ENCODE data around the gene IFI27L2.

IFI27L2 gene, protein sequence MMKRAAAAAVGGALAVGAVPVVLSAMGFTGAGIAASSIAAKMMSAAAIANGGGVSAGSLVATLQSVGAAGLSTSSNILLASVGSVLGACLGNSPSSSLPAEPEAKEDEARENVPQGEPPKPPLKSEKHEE

DNA sequence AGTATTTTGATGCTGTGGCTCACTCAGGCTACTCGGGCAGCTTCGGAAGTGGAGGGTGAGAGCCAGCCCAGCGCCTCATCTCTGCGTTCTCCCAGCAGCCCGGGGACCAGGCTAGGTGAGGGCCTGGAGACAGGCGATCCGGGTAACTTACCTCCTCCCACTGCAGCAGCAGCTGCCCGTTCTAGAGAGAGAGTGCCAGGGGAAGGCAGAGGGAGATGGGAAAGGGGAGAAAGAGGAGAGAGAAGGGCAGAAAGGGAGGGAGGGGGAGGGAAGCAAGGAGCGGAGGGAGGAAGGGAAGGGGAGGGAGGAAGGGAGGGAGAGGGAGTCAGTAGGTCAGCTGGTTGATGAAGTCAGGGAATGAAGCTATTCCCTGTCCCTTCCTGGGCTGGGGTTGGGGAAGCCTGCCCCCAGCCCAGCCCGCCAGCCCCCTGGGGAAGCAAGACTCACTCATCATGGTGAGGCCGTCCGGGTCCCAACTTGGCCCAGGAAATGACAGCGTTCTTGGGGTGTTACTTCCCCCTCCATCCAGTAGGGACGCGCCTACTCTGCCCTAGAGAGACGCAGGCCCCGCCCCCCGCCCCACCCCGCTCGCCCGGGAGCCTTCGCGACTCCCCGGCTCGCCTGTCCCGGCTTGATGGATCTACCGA, at the start of gene IFI27L2:
IFI27L2 (minus strand) TSS at position 494 of the 647 bp plus-strand sequence; CDS start at position 454, 40 bp downstream.
- peak; percentile 82 for DNase-seq (ENCODE audit: low read depth)
- TF ChIP-seq, protein P1, sequence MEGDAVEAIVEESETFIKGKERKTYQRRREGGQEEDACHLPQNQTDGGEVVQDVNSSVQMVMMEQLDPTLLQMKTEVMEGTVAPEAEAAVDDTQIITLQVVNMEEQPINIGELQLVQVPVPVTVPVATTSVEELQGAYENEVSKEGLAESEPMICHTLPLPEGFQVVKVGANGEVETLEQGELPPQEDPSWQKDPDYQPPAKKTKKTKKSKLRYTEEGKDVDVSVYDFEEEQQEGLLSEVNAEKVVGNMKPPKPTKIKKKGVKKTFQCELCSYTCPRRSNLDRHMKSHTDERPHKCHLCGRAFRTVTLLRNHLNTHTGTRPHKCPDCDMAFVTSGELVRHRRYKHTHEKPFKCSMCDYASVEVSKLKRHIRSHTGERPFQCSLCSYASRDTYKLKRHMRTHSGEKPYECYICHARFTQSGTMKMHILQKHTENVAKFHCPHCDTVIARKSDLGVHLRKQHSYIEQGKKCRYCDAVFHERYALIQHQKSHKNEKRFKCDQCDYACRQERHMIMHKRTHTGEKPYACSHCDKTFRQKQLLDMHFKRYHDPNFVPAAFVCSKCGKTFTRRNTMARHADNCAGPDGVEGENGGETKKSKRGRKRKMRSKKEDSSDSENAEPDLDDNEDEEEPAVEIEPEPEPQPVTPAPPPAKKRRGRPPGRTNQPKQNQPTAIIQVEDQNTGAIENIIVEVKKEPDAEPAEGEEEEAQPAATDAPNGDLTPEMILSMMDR (conservative IDR thresholded peaks at IDR 0.05; ENCODE audit: control insufficient read depth, insufficient read depth, low read depth, low read length) = peak; percentile 24
- peak within 1 kb of the TSS; percentile 63 for H3K4me3 ChIP-seq (ENCODE audit: control insufficient read depth, low read depth, low read length)

DNA sequence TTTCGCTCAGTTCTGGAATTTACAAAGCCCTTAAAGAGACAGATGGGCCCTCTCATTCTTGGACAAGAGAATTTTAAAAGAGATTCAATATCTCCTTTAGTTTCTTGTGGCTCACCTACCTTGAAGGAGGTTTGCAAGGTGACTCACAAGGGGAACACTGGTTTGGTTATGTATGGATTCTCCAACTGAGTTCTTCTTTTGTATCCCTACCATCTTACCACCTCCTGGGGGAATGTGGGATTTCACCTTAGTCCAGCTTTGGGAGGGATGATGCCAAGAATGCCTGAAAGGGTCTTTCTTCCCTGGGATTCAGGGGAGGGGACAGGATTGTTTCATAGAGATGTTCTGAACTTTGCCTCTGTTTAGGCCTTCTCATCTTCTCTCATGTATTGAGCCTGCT, 48.4 kb upstream of the IFI27L2 start:
- DNase-seq (ENCODE audit: low read depth) = no peak
- TF ChIP-seq, protein P1 (conservative IDR thresholded peaks at IDR 0.05; ENCODE audit: control insufficient read depth, insufficient read depth, low read depth, low read length) = no peak
- H3K4me3 ChIP-seq (ENCODE audit: control insufficient read depth, low read depth, low read length) = no peak overlapping the region

DNA sequence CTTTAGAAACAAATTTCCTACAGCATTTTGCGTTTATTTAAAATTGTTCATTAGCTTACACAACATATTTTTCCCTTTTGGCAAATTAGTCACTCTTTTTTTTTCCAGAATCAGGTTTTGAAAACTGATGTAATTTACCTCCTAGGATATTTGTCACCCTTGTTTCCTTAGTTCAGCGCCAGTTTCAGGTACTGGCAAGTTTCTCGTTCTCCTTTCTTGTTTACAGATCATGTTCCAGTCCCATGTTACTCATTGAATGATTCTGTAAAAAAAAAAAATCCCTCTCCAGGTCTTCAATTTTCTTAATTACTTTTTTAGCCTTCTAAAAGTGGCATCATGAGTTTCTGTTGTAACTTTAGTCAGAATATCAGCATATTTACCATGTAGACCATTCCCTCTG, 47.4 kb upstream of the IFI27L2 start:
- no peak for DNase-seq (ENCODE audit: low read depth)
- TF ChIP-seq, protein P1 (conservative IDR thresholded peaks at IDR 0.05; ENCODE audit: control insufficient read depth, insufficient read depth, low read depth, low read length) = no peak
- no peak overlapping the region for H3K4me3 ChIP-seq (ENCODE audit: control insufficient read depth, low read depth, low read length)

DNA sequence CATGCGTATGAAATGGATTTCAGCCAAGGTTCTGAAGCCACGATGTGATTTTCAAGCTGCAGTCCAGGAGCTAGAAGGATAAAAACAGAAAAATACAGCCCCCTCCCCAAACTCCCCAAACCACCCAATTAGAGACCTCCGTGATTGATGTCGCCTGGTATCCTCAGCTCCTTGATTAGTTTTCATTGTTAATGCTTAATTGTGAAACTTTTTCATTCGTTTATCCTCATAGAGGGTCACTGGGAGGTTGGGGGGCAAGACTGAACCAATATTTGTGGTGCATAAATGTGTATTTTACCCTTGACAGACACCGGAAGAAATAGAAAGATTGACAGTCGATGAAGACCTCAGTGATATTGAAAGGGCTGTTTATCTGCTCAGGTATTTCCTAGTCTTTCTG, 46.3 kb upstream of the IFI27L2 start:
- TF ChIP-seq, protein P1 (conservative IDR thresholded peaks at IDR 0.05; ENCODE audit: control insufficient read depth, insufficient read depth, low read depth, low read length) = no peak
- H3K4me3 ChIP-seq (ENCODE audit: control insufficient read depth, low read depth, low read length) = no peak overlapping the region
- no peak for DNase-seq (ENCODE audit: low read depth)

DNA sequence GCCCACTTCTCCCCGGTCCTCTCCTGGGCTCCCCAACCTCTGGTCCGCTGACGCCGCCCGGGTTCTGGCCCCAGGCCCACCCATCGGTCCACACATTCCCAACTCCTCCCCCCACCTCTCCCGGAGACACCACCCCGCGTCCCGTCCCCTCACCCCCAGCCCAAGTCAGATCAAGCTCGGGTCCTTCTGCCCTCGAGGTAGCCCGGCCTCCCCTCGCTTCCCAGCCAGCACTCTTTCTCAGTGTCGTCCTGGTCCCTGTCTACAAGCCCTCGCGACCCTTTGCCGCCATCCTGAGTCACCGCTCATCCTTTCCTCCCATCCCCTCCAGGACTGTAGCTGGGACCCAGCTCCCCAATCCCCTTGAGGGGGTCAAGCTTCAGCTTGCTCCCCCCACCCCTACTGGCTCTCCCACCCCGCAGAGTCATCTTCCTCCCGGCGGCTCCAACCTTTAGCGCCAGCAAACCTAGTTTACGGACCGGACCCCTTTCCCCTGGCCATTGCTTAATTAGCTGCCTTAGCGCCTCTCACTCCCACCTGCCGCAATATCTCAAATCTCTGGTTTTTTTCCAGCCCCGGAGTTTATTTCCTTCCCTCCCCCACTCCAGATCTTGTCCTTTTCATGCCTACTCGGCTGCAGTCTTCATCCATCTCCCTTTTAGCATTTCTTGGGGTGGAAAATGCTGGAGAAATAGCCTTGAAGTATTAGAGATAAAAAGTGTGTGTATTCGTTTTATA, 45.8 kb upstream of the IFI27L2 start:
- TF ChIP-seq, protein P1 (conservative IDR thresholded peaks at IDR 0.05; ENCODE audit: control insufficient read depth, insufficient read depth, low read depth, low read length) = no peak
- H3K4me3 ChIP-seq (ENCODE audit: control insufficient read depth, low read depth, low read length) = peak overlapping the region; percentile 9
- DNase-seq (ENCODE audit: low read depth) = no peak

DNA sequence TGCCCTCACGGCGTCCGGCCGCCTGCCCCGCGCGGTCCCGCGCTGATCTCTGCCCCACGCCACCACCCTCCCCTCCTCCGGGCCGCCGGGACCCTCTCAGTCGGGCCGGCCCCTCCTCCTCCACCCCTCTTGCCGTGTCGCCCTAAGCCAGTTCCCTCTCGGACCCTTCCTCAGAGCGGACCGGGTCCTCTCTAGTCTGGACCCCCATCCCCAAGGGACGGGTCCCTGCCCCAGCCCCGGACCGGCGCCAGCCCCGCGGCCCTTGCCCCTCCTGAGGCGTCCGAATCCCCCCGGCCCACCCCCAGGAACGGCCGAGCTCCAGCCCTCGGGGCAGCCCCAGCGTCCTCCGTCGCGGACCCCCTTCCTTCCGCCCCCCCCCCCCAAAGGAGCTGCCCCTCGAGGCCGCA, 45.2 kb upstream of the IFI27L2 start:
- peak overlapping the region; percentile 27 for H3K4me3 ChIP-seq (ENCODE audit: control insufficient read depth, low read depth, low read length)
- TF ChIP-seq, protein P1 (conservative IDR thresholded peaks at IDR 0.05; ENCODE audit: control insufficient read depth, insufficient read depth, low read depth, low read length) = no peak
- no peak for DNase-seq (ENCODE audit: low read depth)
